Right cardiac atrium (tissue), 5 donors: ENCODE data around the gene REEP1. TPM values are rescaled to one million over a fixed set of nuclear protein-coding genes. Genes with fewer than 3 reads are reported as not detected.
"Not testable (repeated sequence)": the region's sequence is repeated elsewhere in the genome, so short reads cannot be mapped to it uniquely, and the experiment has no call there.

Source experiments
- ATAC-seq, 2 donors: fragments of 200-7000 bp; cut with Tn5 transposase; one replicate each; pipeline versions ENCODE4 v1.8.0 to v1.9.1; 2020; ENCODE audit warnings: moderate library complexity in 2 of 2, mild to moderate bottlenecking in 1 of 2
- DNase-seq, 3 donors: peaks; one replicate each; pipeline ENCODE4 v3.0.0-alpha.2; 2020
- H3K27ac ChIP-seq: one replicate; pipeline ENCODE4 v1.5.1; 2013; ENCODE audit warnings: mild to moderate bottlenecking, low read length, control low read depth, moderate library complexity
- H3K27me3 ChIP-seq: one replicate; pipeline ENCODE4 v1.6.1; 2013; ENCODE audit not compliant: control insufficient read depth, insufficient read depth
- H3K4me1 ChIP-seq: one replicate; pipeline ENCODE4 v1.6.1; 2013; ENCODE audit warnings: low read length; ENCODE audit not compliant: control insufficient read depth, insufficient read depth
- H3K4me3 ChIP-seq: one replicate; pipeline ENCODE4 v1.5.1; 2013; ENCODE audit warnings: low read length, control low read depth
- H3K9me3 ChIP-seq: one replicate; pipeline ENCODE4 v1.6.1; 2013; ENCODE audit warnings: low read length; ENCODE audit not compliant: control insufficient read depth
- WGBS: extraction: QIAGEN DNeasy Blood & Tissue Kit; methylation state at CpG from one replicate; pipeline ENCODE4 v1.1.7; 2013; 5-methylcytosine and 5-hydroxymethylcytosine counted together
- intact Hi-C, 4 donors: fragments of 100-400 bp; cut with DNase I; formaldehyde crosslinking; loops; one replicate each; pipeline versions ENCODE4 v1.11.0 to v1.14.0; 2022 to 2023
- polyA plus RNA-seq: library from polyadenylated mRNA; stranded (reverse); fragments of 200-250 nt; gene quantifications from one replicate; pipeline ENCODE4 v1.2.3, GENCODE V29; 2013
- total RNA-seq, 4 donors: library from RNA; stranded (reverse); fragmentation: NEBNext Ultra II Directional; extraction: Animal tissue kit (Norgen Biotek cat#: 25700); gene quantifications; one replicate each; pipeline ENCODE4 v1.2.1, GENCODE V29; 2021
- donor health status: healthy with polysubstance abuse.
- donor health status: DM: no; HTN: yes; CAD: no.
- donor health status: DM: no; HTN: no; CAD: no.
- donor health status: DM: no; HTN: yes; CAD: no; lungs with severe emphysema.
- donor health status: DM: yes; HTN: yes; CAD: no.

The REEP1 gene
- total and polyA plus RNA-seq, 5 donors = 16.5 to 34.4 (median 25.3) TPM

GRCh38 chr2:86347401-86347800 lies 10.0 kb upstream of the REEP1 start:
- DNase-seq = no peak
- no peaks in the 10 kb centered on the region for H3K27me3 ChIP-seq
- H3K9me3 ChIP-seq = no peaks in the 10 kb centered on the region
- intact Hi-C loops = no loop called here
- no peaks in the 10 kb centered on the region for H3K4me1 ChIP-seq
- no peak for ATAC-seq
- no peak overlapping the region for H3K27ac ChIP-seq
- 79% methylated on average over 7 of the region's 7 CpGs for WGBS
- no peak overlapping the region for H3K4me3 ChIP-seq

GRCh38 chr2:86345783-86346370 lies 8.5 kb upstream of the REEP1 start:
- H3K27ac ChIP-seq, ATAC-seq, intact Hi-C loops: not testable (repeated sequence)

GRCh38 chr2:86344404-86344803 lies 7.0 kb upstream of the REEP1 start:
- intact Hi-C loops = no loop called here
- H3K9me3 ChIP-seq = no peaks in the 10 kb centered on the region
- H3K4me1 ChIP-seq = no peaks in the 10 kb centered on the region
- no peak overlapping the region for H3K27ac ChIP-seq
- ATAC-seq (no peak), DNase-seq (no peak)
- 76% methylated on average over 2 of the region's 2 CpGs for WGBS
- H3K4me3 ChIP-seq = no peak overlapping the region
- H3K27me3 ChIP-seq = no peaks in the 10 kb centered on the region

More at GRCh38 chr2:86345783-86346370, 8.5 kb upstream of the REEP1 start:
- H3K27me3 ChIP-seq, H3K9me3 ChIP-seq, H3K4me1 ChIP-seq, DNase-seq, H3K4me3 ChIP-seq: not testable (repeated sequence)
- WGBS = 43% methylated on average over 6 of the region's 6 CpGs

GRCh38 chr2:86342488-86342887 lies 5.1 kb upstream of the REEP1 start:
- H3K9me3 ChIP-seq = no peaks in the 10 kb centered on the region
- no peak for ATAC-seq
- 69% methylated on average over 1 of the region's 1 CpG for WGBS

GRCh38 chr2:86341470-86341869 lies 4.0 kb upstream of the REEP1 start:
- no peak for ATAC-seq
- no peaks in the 10 kb centered on the region for H3K27me3 ChIP-seq
- intact Hi-C loops = no loop called here
- DNase-seq = no peak
- no peaks in the 10 kb centered on the region for H3K9me3 ChIP-seq
- H3K27ac ChIP-seq = no peak overlapping the region
- no peak overlapping the region for H3K4me3 ChIP-seq
- H3K4me1 ChIP-seq = no peaks in the 10 kb centered on the region

More at GRCh38 chr2:86342488-86342887, 5.1 kb upstream of the REEP1 start:
- no peak overlapping the region for H3K27ac ChIP-seq
- no peaks in the 10 kb centered on the region for H3K4me1 ChIP-seq
- no peak overlapping the region for H3K4me3 ChIP-seq
- no peaks in the 10 kb centered on the region for H3K27me3 ChIP-seq
- intact Hi-C loops = no loop called here
- DNase-seq = no peak

GRCh38 chr2:86338778-86339295 lies 1.4 kb upstream of the REEP1 start:
- 78% methylated on average over 10 of the region's 10 CpGs for WGBS
- intact Hi-C loops = no loop called here
- Histone ChIP-seq H3K9me3 (no peaks in the 10 kb centered on the region), H3K4me3 (no peak overlapping the region), H3K4me1 (peaks cover 6% of the 10 kb centered on the region), H3K27ac (no peak overlapping the region), H3K27me3 (no peaks in the 10 kb centered on the region)
- ATAC-seq (no peak), DNase-seq (no peak)

GRCh38 chr2:86336675-86337243 lies 667 bp downstream of the REEP1 start:
- Histone ChIP-seq H3K4me1 (peaks cover 9% of the 10 kb centered on the region), H3K27ac (peak overlapping the region; percentile 16), H3K9me3 (no peaks in the 10 kb centered on the region), H3K27me3 (no peaks in the 10 kb centered on the region), H3K4me3 (peak overlapping the region; percentile 68)
- DNase-seq = peak in 1 of 3 donors; percentile 70
- 2% methylated on average over 45 of the region's 45 CpGs for WGBS
- ATAC-seq = peak in 1 of 2 donors; percentile 34
- intact Hi-C loops = no loop called here

- ATAC-seq (no peak), DNase-seq (no peak)
- H3K27me3 ChIP-seq = no peaks in the 10 kb centered on the region
- no peak overlapping the region for H3K27ac ChIP-seq
- H3K4me3 ChIP-seq = peak overlapping the region; percentile 68
- no peaks in the 10 kb centered on the region for H3K9me3 ChIP-seq
- intact Hi-C loops = no loop called here
- 30% methylated on average over 15 of the region's 15 CpGs for WGBS
- peaks cover 9% of the 10 kb centered on the region for H3K4me1 ChIP-seq
These were observed 1.4 kb downstream of the REEP1 start for GRCh38 chr2:86335865-86336674.

GRCh38 chr2:86333378-86333777 lies 4.0 kb downstream of the REEP1 start:
- no peak for ATAC-seq
- H3K27me3 ChIP-seq = no peaks in the 10 kb centered on the region
- H3K27ac ChIP-seq = no peak overlapping the region
- DNase-seq = no peak
- 49% methylated on average over 2 of the region's 2 CpGs for WGBS
- H3K9me3 ChIP-seq = no peaks in the 10 kb centered on the region
- no peak overlapping the region for H3K4me3 ChIP-seq
- intact Hi-C loops = no loop called here
- peaks cover 9% of the 10 kb centered on the region for H3K4me1 ChIP-seq

- Histone ChIP-seq H3K4me3 (no peak overlapping the region), H3K4me1 (peaks cover 9% of the 10 kb centered on the region), H3K27me3 (no peaks in the 10 kb centered on the region), H3K9me3 (no peaks in the 10 kb centered on the region), H3K27ac (no peak overlapping the region)
- no peak for ATAC-seq
- intact Hi-C loops = no loop called here
- DNase-seq = no peak
- 87% methylated on average over 1 of the region's 1 CpG for WGBS
These were observed 4.8 kb downstream of the REEP1 start for GRCh38 chr2:86332654-86333053.

GRCh38 chr2:86331384-86331783 lies 6.0 kb downstream of the REEP1 start:
- ATAC-seq (no peak), DNase-seq (no peak)
- Histone ChIP-seq H3K4me1 (peaks cover 9% of the 10 kb centered on the region), H3K9me3 (no peaks in the 10 kb centered on the region), H3K27ac (no peak overlapping the region), H3K4me3 (no peak overlapping the region), H3K27me3 (no peaks in the 10 kb centered on the region)
- 80% methylated on average over 3 of the region's 3 CpGs for WGBS
- intact Hi-C loops = no loop called here
